Loucy (cell line): ENCODE measurements around the gene MNS1.

Experiments used
- CTCF ChIP-seq: fragments of 200-600 bp; sonication (generic); conservative IDR thresholded peaks from 2 replicates; pipeline ENCODE4 v1.5.1; 2014; ENCODE audit warnings: mild to moderate bottlenecking, antibody characterized with exemption, low read length
- EZH2phosphoT487 ChIP-seq: fragments of 200-600 bp; IDR thresholded peaks from 2 replicates; pipeline ENCODE4 v1.6.1; 2018; ENCODE audit warnings: antibody characterized with exemption, mild to moderate bottlenecking, moderate library complexity, borderline replicate concordance

GRCh38 chr15:56468401-56468800 lies 3.5 kb upstream of the MNS1 start:
- no peak for TF ChIP-seq CTCF
- no peak for TF ChIP-seq EZH2phosphoT487
